ENCODE data around the gene MTM1. TPM values are rescaled to one million over a fixed set of nuclear protein-coding genes. Genes with fewer than 3 reads are reported as not detected.
A peak's percentile ranks its signal among the peaks of the same experiment; 100 is the strongest.

Gene MTM1
- total RNA-seq, 4 donors from 2014 or later = 10.5 to 32.7 (median 14.3) TPM

DNA sequence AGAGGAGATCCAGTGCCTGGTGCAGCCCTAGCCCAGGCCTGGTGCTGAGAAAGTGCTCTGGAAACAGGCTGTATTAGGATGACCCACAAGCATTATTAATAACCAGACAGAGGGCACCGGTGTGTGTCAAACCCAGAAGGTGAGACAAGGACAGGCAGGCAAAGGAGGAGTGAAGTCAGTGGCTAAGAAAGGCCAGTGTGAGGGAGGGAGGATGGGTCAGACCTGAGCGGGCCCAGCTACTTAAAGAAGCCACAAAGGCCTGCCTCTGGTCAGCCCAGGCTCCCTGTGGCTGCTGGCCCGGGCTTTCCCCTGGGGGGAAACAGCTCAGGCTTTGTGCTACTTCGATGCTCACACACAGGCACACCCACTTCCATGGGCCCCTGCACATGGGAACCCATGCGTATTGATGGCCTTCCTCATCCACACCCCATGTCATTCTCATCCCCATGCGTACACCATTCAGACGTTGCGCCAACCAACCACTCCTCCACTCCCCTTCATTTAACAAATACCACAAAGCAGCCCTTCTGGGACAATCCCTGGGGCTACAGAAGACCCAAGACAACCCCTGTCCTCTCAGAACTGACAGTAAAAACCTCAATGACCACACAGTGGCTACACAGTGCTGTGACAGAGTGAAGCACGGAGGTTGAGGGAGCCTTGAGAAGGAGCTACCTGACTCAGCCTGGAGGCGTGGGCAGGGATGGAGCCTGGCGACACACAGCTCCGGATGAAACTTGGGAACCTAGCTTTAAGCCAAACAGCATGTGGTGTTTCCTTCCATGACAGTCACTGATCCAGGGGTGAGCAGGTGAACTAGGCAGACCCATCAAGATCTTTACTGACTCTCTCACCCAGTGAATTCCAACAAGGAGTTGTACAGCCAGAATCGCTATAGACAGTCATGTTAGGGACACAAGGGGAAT, 24.9 kb upstream of the MTM1 start:
- H3K4me1 ChIP-seq = peaks cover 0 to 22% (median 5%) of the 10 kb centered on the region in 3 donors
- no peaks in the 10 kb centered on the region for H3K9me3 ChIP-seq
- WGBS, 2 donors (ENCODE audit: low coverage in 1 of 2) = 70% methylated on average over 3 of the region's 13 CpGs; no CpG with 5 or more reads in 1 of the 2 donors
- TF ChIP-seq, protein P1, sequence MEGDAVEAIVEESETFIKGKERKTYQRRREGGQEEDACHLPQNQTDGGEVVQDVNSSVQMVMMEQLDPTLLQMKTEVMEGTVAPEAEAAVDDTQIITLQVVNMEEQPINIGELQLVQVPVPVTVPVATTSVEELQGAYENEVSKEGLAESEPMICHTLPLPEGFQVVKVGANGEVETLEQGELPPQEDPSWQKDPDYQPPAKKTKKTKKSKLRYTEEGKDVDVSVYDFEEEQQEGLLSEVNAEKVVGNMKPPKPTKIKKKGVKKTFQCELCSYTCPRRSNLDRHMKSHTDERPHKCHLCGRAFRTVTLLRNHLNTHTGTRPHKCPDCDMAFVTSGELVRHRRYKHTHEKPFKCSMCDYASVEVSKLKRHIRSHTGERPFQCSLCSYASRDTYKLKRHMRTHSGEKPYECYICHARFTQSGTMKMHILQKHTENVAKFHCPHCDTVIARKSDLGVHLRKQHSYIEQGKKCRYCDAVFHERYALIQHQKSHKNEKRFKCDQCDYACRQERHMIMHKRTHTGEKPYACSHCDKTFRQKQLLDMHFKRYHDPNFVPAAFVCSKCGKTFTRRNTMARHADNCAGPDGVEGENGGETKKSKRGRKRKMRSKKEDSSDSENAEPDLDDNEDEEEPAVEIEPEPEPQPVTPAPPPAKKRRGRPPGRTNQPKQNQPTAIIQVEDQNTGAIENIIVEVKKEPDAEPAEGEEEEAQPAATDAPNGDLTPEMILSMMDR (IDR thresholded peaks at IDR 0.05) = no peak
- TF ChIP-seq EP300 (IDR thresholded peaks at IDR 0.05) (no peak), POLR2AphosphoS5 (IDR thresholded peaks at IDR 0.05) (no peak), POLR2A (IDR thresholded peaks at IDR 0.05) (no peak)
- no peak overlapping the region for H3K4me3 ChIP-seq
- H3K36me3 ChIP-seq = no peaks in the 10 kb centered on the region
- no peak for ATAC-seq
- H3K27ac ChIP-seq = no peak overlapping the region
- H3K27me3 ChIP-seq = no peaks in the 10 kb centered on the region

DNA sequence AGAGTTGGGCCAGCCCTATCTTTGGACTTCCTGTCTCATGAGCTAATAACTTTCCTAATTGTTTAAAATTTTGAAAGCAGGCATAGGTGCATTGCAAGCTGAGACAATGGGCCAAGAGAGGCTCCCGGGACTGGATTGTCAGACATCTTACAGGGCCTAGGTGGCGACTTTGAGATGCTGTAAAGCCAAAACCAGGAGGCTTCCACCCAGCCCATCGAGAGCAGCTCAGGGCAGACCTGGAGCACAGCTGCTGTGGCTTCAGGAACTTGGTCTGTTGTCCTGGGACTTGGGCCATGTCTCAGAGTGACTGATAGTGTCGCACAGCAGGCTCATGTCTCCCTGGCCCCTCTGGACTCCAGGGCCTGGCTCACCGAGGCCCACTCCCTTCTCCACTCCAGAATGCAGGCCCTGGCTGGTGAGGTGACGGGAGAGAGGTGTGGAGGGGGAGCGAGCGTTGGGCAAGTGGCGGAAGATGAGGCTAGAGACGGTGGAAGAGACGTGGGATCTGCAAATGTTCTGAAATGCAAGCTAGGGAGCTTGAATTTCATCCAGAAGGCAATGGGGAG, 24.1 kb upstream of the MTM1 start:
- Histone ChIP-seq H3K4me3 (no peak overlapping the region), H3K36me3 (no peaks in the 10 kb centered on the region), H3K9me3 (no peaks in the 10 kb centered on the region), H3K4me1 (peaks cover 0 to 23% (median 5%) of the 10 kb centered on the region in 3 donors), H3K27ac (no peak overlapping the region), H3K27me3 (no peaks in the 10 kb centered on the region)
- ATAC-seq = no peak
- TF ChIP-seq POLR2AphosphoS5 (IDR thresholded peaks at IDR 0.05) = no peak
- TF ChIP-seq POLR2A (IDR thresholded peaks at IDR 0.05) = no peak
- TF ChIP-seq, protein P1 (IDR thresholded peaks at IDR 0.05) = no peak
- no peak for TF ChIP-seq EP300 (IDR thresholded peaks at IDR 0.05)
- no CpG with 5 or more reads among the region's 11 CpGs for WGBS, 2 donors (ENCODE audit: low coverage in 1 of 2)

DNA sequence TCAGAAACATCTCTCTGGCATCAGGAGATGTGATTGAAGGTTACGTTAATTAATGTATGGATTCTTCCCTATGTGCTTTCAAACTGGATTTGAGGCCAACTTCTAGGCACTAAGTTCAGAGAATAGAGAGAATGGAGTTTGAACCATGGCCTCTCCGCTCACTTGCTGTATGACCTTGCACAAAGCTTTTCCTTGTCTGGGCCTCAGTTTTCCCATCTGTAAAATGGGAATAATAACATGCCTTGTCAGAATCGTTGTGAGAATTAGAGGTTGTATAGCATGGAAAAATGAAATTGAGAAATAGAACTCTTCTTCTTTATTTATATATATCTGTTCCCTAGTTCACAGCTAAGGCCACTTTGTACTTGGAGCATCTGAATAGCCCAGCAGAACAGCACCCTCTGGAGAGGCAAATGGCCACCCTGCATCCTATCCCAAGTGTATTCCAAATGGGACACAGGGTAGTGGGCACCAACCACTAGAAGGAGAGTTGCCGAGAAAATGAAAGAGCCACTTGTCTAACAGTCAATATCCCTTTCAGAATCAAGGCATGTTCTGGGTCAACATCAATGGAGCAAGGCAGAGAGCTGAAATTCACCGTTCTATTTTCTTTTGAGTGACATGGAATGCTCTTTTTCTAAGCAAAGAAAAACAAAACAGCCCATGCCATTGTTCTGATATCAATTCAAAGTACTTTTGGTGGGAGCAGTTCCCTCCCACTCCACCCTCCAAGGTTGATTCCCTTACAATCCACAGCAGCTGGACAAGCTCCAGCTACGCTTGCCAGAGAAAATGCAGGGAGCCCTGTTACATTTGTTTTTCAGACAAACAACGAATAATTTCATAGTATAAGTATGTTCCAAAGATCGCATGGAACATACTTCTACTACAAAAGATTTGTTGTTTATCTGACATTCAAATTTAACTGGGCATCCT, 23.3 kb upstream of the MTM1 start:
- peak overlapping the region in 1 of 4 donors; percentile 83 for H3K27ac ChIP-seq
- TF ChIP-seq POLR2A (IDR thresholded peaks at IDR 0.05) = no peak
- no peak for TF ChIP-seq EP300 (IDR thresholded peaks at IDR 0.05)
- TF ChIP-seq, protein P1 (IDR thresholded peaks at IDR 0.05) = no peak
- TF ChIP-seq POLR2AphosphoS5 (IDR thresholded peaks at IDR 0.05) = no peak
- H3K9me3 ChIP-seq = no peaks in the 10 kb centered on the region
- no peaks in the 10 kb centered on the region for H3K27me3 ChIP-seq
- WGBS, 2 donors (ENCODE audit: low coverage in 1 of 2) = 63 to 69% methylated on average over 7 of the region's 8 CpGs
- peaks cover 0 to 23% (median 5%) of the 10 kb centered on the region in 3 donors for H3K4me1 ChIP-seq
- no peak for ATAC-seq
- H3K36me3 ChIP-seq = no peaks in the 10 kb centered on the region
- no peak overlapping the region for H3K4me3 ChIP-seq

DNA sequence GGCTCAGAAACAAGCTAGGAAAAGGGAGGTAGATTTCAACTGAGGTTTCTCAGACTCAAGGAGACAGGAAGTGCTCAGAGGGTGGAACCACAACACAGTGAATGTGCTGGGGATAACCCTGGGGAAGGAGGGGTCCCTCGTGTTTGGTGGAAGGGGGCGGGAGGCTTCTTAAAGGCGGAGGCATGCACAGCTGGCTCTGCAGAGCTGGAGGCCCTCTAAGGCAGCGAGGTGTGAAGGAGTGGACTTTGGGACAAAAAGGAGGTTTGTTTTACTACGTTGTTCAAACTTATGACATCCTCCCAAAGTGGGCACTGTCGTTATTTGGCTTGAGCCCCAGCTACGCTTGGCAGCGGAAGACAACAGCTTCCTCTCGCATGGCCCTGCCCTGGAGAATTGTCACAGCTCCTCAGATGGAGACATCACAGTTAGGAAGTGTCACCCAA, 21.7 kb upstream of the MTM1 start:
- H3K4me3 ChIP-seq = no peak overlapping the region
- 59 to 60% methylated on average over 3 of the region's 9 CpGs for WGBS, 2 donors (ENCODE audit: low coverage in 1 of 2)
- ATAC-seq = no peak
- peak overlapping the region in 3 of 4 donors; percentile 78 to 83 (median 82) for H3K27ac ChIP-seq
- H3K27me3 ChIP-seq = no peaks in the 10 kb centered on the region
- H3K9me3 ChIP-seq = no peaks in the 10 kb centered on the region
- TF ChIP-seq POLR2AphosphoS5 (IDR thresholded peaks at IDR 0.05) (no peak), POLR2A (IDR thresholded peaks at IDR 0.05) (no peak), EP300 (IDR thresholded peaks at IDR 0.05) (no peak)
- TF ChIP-seq, protein P1 (IDR thresholded peaks at IDR 0.05) = no peak
- no peaks in the 10 kb centered on the region for H3K36me3 ChIP-seq
- peaks cover 0 to 23% (median 5%) of the 10 kb centered on the region in 3 donors for H3K4me1 ChIP-seq

Measured in gastroesophageal sphincter (tissue), 4 donors.